GM12801 (cell line): Measurements from ENCODE around the gene RTF1.

Experiments used
- CTCF ChIP-seq: IDR thresholded peaks from one replicate; pipeline ENCODE4 v1.5.1; 2011; ENCODE audit warnings: control low read depth; ENCODE audit not compliant: insufficient read length; ENCODE audit errors: extremely low read depth

RTF1 gene

DNA sequence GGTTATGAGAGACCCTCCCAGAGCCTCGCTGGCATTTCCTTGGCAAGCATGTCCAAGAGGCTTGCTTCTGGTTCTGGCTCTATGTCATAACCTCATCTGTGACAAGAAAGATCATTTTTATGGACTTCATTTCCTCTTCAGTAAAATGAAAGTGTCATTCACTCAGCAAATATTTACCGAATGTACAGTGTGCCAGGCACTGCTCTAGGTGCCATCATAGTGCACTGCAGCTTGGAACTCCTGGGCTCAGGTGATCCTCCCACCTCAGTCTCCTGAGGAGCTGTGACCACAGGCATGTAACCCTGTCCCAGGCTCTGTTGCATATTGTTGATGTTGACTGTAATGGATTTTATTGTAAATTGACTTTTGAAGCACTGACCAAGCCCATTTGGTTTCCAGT is 58.0 kb downstream of the RTF1 start:
- no peak for TF ChIP-seq CTCF

DNA sequence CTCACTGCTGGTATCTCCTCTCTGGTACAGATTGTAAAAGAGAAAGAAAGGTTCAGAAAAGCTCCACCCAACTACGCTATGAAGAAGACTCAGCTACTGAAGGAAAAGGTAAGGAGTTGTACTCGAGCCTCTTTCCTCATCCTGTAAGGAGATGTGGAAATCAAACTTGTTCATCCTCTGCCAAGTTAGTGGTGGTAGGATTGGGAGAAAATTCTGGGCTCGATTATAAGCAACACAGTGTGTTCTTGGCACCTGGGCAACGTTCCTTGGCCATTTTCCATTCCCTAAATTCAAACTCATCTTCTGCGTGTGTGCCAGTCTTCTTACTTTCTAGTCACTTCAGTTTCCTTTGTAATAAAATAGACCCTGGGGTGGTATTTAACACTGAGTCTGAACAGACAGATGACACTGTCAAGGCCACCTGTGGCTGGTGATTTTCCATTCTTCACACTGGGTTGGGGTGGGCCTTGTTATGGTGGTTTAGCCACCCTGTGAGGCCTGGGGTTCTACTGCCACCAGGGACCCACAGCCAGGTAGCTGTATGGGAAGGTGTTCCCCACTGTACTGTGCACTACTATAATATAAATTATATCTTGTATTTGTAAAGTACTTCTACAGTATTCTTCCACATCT is 59.6 kb downstream of the RTF1 start:
- TF ChIP-seq CTCF: no peak

DNA sequence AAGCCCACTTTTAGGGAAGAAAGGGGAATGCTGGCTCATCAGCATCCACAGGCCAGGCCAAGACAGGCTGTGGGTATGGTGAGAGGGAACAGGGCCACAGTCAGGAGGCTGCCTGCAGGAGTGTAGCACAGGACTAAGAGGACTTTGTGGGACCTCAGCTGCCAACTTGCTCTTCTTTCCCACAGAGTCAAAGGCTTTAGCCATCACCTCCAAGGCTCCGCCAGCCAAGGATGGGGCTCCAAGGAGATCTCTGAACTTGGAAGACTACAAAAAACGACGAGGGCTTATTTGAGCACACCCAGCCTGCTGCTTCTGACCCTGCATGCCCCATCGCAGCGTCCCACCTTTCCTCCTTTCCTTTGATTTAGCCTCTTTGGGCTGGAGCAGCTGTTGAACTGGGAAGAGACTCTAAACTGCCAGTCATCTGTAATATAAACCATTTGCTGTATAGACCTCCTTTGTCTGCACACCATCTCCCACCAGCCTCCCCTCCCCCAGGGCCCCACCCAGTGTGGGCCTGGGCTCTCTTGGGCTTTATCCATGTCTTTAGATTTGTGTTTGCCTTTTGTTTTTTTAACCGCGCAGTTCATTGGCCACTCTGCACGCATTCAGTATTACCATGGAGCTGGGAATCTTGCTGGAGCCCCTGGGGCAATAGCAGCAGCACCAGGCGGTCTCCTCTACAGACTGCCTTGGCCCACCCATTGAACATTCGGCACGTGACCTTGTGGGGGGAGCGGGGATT is 63.7 kb downstream of the RTF1 start:
- TF ChIP-seq CTCF: no peak

- TF ChIP-seq CTCF: no peak
These were observed 65.4 kb downstream of the RTF1 start for GRCh38 chr15:41482110-41482877.

DNA sequence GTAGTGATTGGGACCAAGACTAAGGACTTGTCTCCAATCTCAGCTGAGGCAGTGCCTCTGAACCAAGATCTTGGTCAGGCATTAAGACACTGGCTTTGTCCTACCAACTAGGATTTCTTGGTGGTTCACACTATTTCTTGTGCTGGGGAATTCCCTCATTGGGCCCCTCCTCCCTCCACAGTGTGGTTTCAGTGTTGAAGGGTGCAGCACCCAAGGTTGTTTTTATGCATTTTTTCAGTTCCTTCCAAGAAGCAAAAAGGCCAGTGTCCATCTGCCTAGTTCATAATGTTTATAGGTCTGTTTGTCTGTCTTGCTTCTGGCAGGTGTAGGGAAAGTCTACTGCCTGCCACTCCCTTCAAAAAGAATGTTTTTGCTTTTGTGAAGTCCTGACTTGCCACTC is 66.2 kb downstream of the RTF1 start:
- TF ChIP-seq CTCF: no peak

DNA sequence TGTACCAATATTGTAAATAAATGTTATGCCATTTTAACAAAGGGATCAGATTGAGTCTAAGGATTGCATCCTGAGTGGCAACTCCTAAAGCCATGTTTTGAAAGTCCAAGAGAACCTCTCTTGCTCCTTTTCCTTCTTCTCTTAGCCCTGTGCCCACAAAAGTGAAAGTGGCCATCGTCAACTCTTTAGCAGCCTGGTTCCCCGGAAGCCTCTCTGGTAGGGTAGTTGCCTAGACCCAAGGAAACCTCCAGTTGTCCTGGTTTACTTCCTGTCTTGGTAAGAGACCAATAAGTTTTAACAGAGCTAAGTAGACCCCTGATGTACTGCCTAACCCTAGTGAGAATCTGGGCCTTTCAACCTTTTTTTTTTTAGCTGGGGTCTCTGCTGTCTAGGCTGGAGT is 66.6 kb downstream of the RTF1 start:
- TF ChIP-seq CTCF: no peak

- no peak for TF ChIP-seq CTCF
These were observed 68.2 kb downstream of the RTF1 start for GRCh38 chr15:41484937-41485625.
